IMR-90 (cell line): ENCODE measurements around the gene COG2. TPM values are rescaled to one million over a fixed set of nuclear protein-coding genes. Genes with fewer than 3 reads are reported as not detected.

ENCODE experiments used
- ATAC-seq: fragments of 200-7000 bp; cut with Tn5 transposase; 2 replicates; pipeline ENCODE4 v1.9.1; 2020; ENCODE audit warnings: low read depth, mild to moderate bottlenecking, moderate library complexity
- BruUV-seq: library from RNA; stranded (reverse); fragments of 400-500 nt; replicated peaks from 2 replicates; lab custom pipeline; 2021; lab: Mats Ljungman, UMichigan
- CTCF ChIA-PET: fragments of 300-600 bp; formaldehyde crosslinking; extraction: SDS; loops from one replicate; lab custom pipeline; 2021; ENCODE audit warnings: antibody characterized with exemption; lab: Yijun Ruan, JAX
- POLR2A ChIA-PET: fragments of 300-600 bp; sonication (Branson Sonifier 250); formaldehyde crosslinking; loops from one replicate; lab custom pipeline; 2022; ENCODE audit warnings: antibody characterized with exemption; ENCODE audit not compliant: unreplicated experiment; lab: Charles Lee
- DNase-seq: peaks from one replicate; pipeline ENCODE4 v3.0.0; 2013
- H2AFZ ChIP-seq: replicated peaks from 2 replicates; pipeline ENCODE3; 2013; ENCODE audit warnings: low read length, mild to moderate bottlenecking; ENCODE audit not compliant: poor library complexity
- H2AK5ac ChIP-seq: 2 replicates; pipeline ENCODE4 v1.6.1; 2013; ENCODE audit warnings: low read depth, low read length, inconsistent platforms
- H2AK9ac ChIP-seq: replicated peaks from 2 replicates; pipeline ENCODE3; 2013; ENCODE audit warnings: mild to moderate bottlenecking, low read depth, low read length, moderate library complexity; ENCODE audit not compliant: poor library complexity
- H2BK120ac ChIP-seq: 2 replicates; pipeline ENCODE4 v1.6.1; 2013; ENCODE audit warnings: low read depth, low read length, inconsistent platforms
- H2BK15ac ChIP-seq: 3 replicates; pipeline ENCODE4 v1.6.1; 2013; ENCODE audit warnings: low read depth, low read length, inconsistent platforms
- H2BK20ac ChIP-seq: 2 replicates; pipeline ENCODE4 v1.6.1; 2013; ENCODE audit warnings: low read depth, mild to moderate bottlenecking, inconsistent platforms, low read length, moderate library complexity
- H2BK5ac ChIP-seq: 2 replicates; pipeline ENCODE4 v1.6.1; 2013; ENCODE audit warnings: mild to moderate bottlenecking, low read depth, low read length, inconsistent platforms; ENCODE audit not compliant: poor library complexity, severe bottlenecking
- H3K14ac ChIP-seq: replicated peaks from 2 replicates; pipeline ENCODE4 v1.6.1; 2013; ENCODE audit warnings: low read depth, low read length, inconsistent platforms
- H3K18ac ChIP-seq: 2 replicates; pipeline ENCODE4 v1.6.1; 2013; ENCODE audit warnings: low read depth, low read length, control low read depth
- H3K23ac ChIP-seq: 2 replicates; pipeline ENCODE4 v1.6.1; 2013; ENCODE audit warnings: low read depth, low read length, inconsistent platforms
- H3K27ac ChIP-seq: 2 replicates; pipeline ENCODE4 v1.5.1; 2013; ENCODE audit warnings: mild to moderate bottlenecking, control low read depth, low read length; ENCODE audit not compliant: insufficient read depth
- H3K27me3 ChIP-seq: 2 replicates; pipeline ENCODE4 v1.6.1; 2013; ENCODE audit warnings: low read length; ENCODE audit not compliant: control insufficient read depth, insufficient read depth
- H3K36me3 ChIP-seq: 2 replicates; pipeline ENCODE4 v1.6.1; 2013; ENCODE audit warnings: low read length, mixed read lengths; ENCODE audit not compliant: control insufficient read depth, insufficient read depth
- H3K4ac ChIP-seq: 2 replicates; pipeline ENCODE4 v1.6.1; 2013; ENCODE audit warnings: low read depth, low read length, inconsistent platforms
- H3K4me1 ChIP-seq: 2 replicates; pipeline ENCODE4 v1.6.1; 2013; ENCODE audit warnings: low read length, mixed read lengths; ENCODE audit not compliant: control insufficient read depth, insufficient read depth
- H3K4me2 ChIP-seq: 2 replicates; pipeline ENCODE4 v1.6.1; 2013; ENCODE audit warnings: low read depth, mild to moderate bottlenecking, control low read depth, low read length, moderate library complexity
- H3K4me3 ChIP-seq: 2 replicates; pipeline ENCODE4 v1.5.1; 2013; ENCODE audit warnings: low read depth, mild to moderate bottlenecking, control low read depth, low read length, moderate library complexity; ENCODE audit not compliant: insufficient read depth
- H3K56ac ChIP-seq: 2 replicates; pipeline ENCODE4 v1.6.1; 2013; ENCODE audit warnings: low read length, inconsistent platforms; ENCODE audit not compliant: insufficient read depth; ENCODE audit errors: extremely low read depth
- H3K79me1 ChIP-seq, 2 experiments: 2 replicates each; pipeline ENCODE4 v1.6.1; 2013; ENCODE audit warnings: low read length in 2 of 2, inconsistent platforms in 1 of 2, low read depth in 1 of 2
- H3K9ac ChIP-seq: 2 replicates; pipeline ENCODE4 v1.6.1; 2013; ENCODE audit warnings: low read depth, low read length, control low read depth
- H3K9me1 ChIP-seq: 2 replicates; pipeline ENCODE4 v1.6.1; 2013; ENCODE audit warnings: low read length, inconsistent platforms; ENCODE audit not compliant: insufficient read depth
- H3K9me3 ChIP-seq: 2 replicates; pipeline ENCODE4 v1.6.1; 2013; ENCODE audit warnings: low read length; ENCODE audit not compliant: control insufficient read depth, insufficient read depth
- H4K20me1 ChIP-seq: 2 replicates; pipeline ENCODE4 v1.6.1; 2013; ENCODE audit warnings: low read length, inconsistent platforms; ENCODE audit not compliant: insufficient read depth
- H4K5ac ChIP-seq: 2 replicates; pipeline ENCODE4 v1.6.1; 2013; ENCODE audit warnings: mild to moderate bottlenecking, low read depth, low read length, control low read depth
- H4K8ac ChIP-seq, 2 experiments: 2 replicates each; pipeline ENCODE4 v1.6.1; 2013; ENCODE audit warnings: low read depth in 2 of 2, low read length in 2 of 2, control low read depth in 1 of 2, inconsistent platforms in 1 of 2
- H4K91ac ChIP-seq: 2 replicates; pipeline ENCODE4 v1.6.1; 2013; ENCODE audit warnings: low read depth, low read length, inconsistent platforms; ENCODE audit not compliant: insufficient read depth
- ELK1 ChIP-seq: fragments of 150-350 bp; IDR thresholded peaks from 2 replicates; pipeline ENCODE4 v1.6.1; 2016; ENCODE audit warnings: low read depth, mild to moderate bottlenecking, low read length, moderate library complexity, borderline replicate concordance
- MAFK ChIP-seq: IDR thresholded peaks from 2 replicates; pipeline ENCODE4 v1.6.1; 2012; ENCODE audit warnings: low read depth, low read length, improper control_type of control experiment
- MAZ ChIP-seq: IDR thresholded peaks from 2 replicates; pipeline ENCODE4 v1.6.1; 2012; ENCODE audit warnings: low read depth, mild to moderate bottlenecking, low read length, improper control_type of control experiment, moderate library complexity, borderline replicate concordance
- MXI1 ChIP-seq: IDR thresholded peaks from 2 replicates; pipeline ENCODE4 v1.6.1; 2012; ENCODE audit warnings: low read depth, mild to moderate bottlenecking, low read length, moderate library complexity, borderline replicate concordance
- RAD21 ChIP-seq: IDR thresholded peaks from 2 replicates; pipeline ENCODE4 v1.6.1; 2012; ENCODE audit warnings: low read length, improper control_type of control experiment
- RCOR1 ChIP-seq: IDR thresholded peaks from 2 replicates; pipeline ENCODE4 v1.6.1; 2012; ENCODE audit warnings: mild to moderate bottlenecking, low read length, improper control_type of control experiment; ENCODE audit not compliant: insufficient replicate concordance
- RFX5 ChIP-seq: IDR thresholded peaks from 2 replicates; pipeline ENCODE4 v1.8.0; 2012; ENCODE audit warnings: low read depth, mild to moderate bottlenecking, low read length, moderate library complexity
- WGBS, 2 experiments: methylation state at CpG; one replicate each; pipeline versions ENCODE4 v1.1.5 to v1.1.7; 2013; ENCODE audit warnings: missing lambda C conversion rate in 2 of 2; ENCODE audit not compliant: insufficient read length in 1 of 2; ENCODE audit errors: extremely low coverage in 2 of 2; 5-methylcytosine and 5-hydroxymethylcytosine counted together
- dilution Hi-C: fragments of 300-500 bp; cut with HindIII; formaldehyde crosslinking; loops from one replicate; pipeline ENCODE4 v1.14.3; 2018; ENCODE audit warnings: low sequenced_read_pairs; ENCODE audit not compliant: unreplicated experiment
- in situ Hi-C: fragments of 300-500 bp; cut with MboI; formaldehyde crosslinking; loops from 3 replicates; pipeline ENCODE4 v1.14.3; 2019; ENCODE audit warnings: low sequenced_read_pairs, inconsistent platforms, mixed read lengths
- intact Hi-C: fragments of 100-400 bp; cut with micrococcal nuclease; formaldehyde crosslinking; loops from 2 replicates; pipeline ENCODE4 v1.10.0; 2022
- polyA plus RNA-seq, 3 experiments: library from polyadenylated mRNA; depleted of rRNA; stranded (reverse); fragments of >200 nt; gene quantifications; 2 replicates each; pipeline ENCODE4 v1.2.3, GENCODE V29; 2012; ENCODE audit warnings: low replicate concordance in 1 of 3
- total RNA-seq: library from RNA; depleted of rRNA; stranded (reverse); fragments of >200 nt; gene quantifications from 2 replicates; pipeline ENCODE4 v1.2.3, GENCODE V29; 2012

The COG2 gene
- total and polyA plus RNA-seq, 2 of the 4 experiments (the other 2 are of a cell fraction), result 9.1 to 16.7 TPM

GRCh38 chr1:230618537-230618936 lies 23.7 kb upstream of the COG2 start:
- H3K4me3 ChIP-seq, result no peak overlapping the region
- no peak overlapping the region for H3K23ac ChIP-seq
- H3K36me3 ChIP-seq, result no peaks in the 10 kb centered on the region
- H3K56ac ChIP-seq, result no peak overlapping the region
- H4K5ac ChIP-seq, result no peak overlapping the region
- no peak overlapping the region for H2BK20ac ChIP-seq
- TF ChIP-seq RFX5 (no peak), MAZ (no peak), MAFK (no peak), MXI1 (no peak), ELK1 (no peak), RAD21 (no peak), RCOR1 (no peak)
- no peak overlapping the region for H2BK15ac ChIP-seq
- no TSS peak for BruUV-seq
- intact Hi-C loops, result no loop called here
- ChIA-PET POLR2A (no interaction called here), CTCF (no interaction called here)
- peaks cover 2% of the 10 kb centered on the region; the same call in 1 of the 2 replicates for H3K27me3 ChIP-seq
- H3K9ac ChIP-seq, result no peak overlapping the region
- no peak overlapping the region for H4K91ac ChIP-seq
- no CpG with 5 or more reads among the region's 2 CpGs for WGBS, 2 experiments
- no peak overlapping the region for H3K4ac ChIP-seq
- no peak overlapping the region for H3K14ac ChIP-seq
- no peaks in the 10 kb centered on the region for H4K20me1 ChIP-seq
- in situ Hi-C loops, result no loop called here
- H3K79me1 ChIP-seq, result no peaks in the 10 kb centered on the region
- H4K8ac ChIP-seq, result no peak overlapping the region
- dilution Hi-C loops, result no loop called here
- H2AFZ ChIP-seq, result no peak overlapping the region
- no peak overlapping the region for H3K27ac ChIP-seq
- H2AK5ac ChIP-seq, result no peak overlapping the region
- no peak overlapping the region for H2BK5ac ChIP-seq
- H2AK9ac ChIP-seq, result no peak overlapping the region
- no peak overlapping the region for H3K4me2 ChIP-seq
- no peak for ATAC-seq
- H3K9me3 ChIP-seq, result no peaks in the 10 kb centered on the region
- H3K4me1 ChIP-seq, result no peaks in the 10 kb centered on the region
- H3K9me1 ChIP-seq, result no peaks in the 10 kb centered on the region
- no peak overlapping the region for H3K18ac ChIP-seq
- no peak overlapping the region for H2BK120ac ChIP-seq
- DNase-seq, result no peak
